BLaER1 treated with 17β-estradiol and CSF1 and Interleukin-3, amounts not matched to agents 10 nM and 100 nM (cell line): ENCODE measurements around the gene ANKEF1.

ENCODE experiments used
- H3K27ac ChIP-seq, 11 experiments: shearing (Covaris generic); formaldehyde crosslinking; 2 replicates each; pipeline ENCODE4 v1.8.1; 2022
- H3K27me3 ChIP-seq, 11 experiments: shearing (Covaris generic); formaldehyde crosslinking; 2 replicates each; pipeline ENCODE4 v1.8.1; 2022
- H3K36me3 ChIP-seq, 11 experiments: shearing (Covaris generic); formaldehyde crosslinking; 2 replicates each; pipeline ENCODE4 v1.8.1; 2022
- H3K4me1 ChIP-seq, 10 experiments: shearing (Covaris generic); formaldehyde crosslinking; 2 replicates each; pipeline ENCODE4 v1.8.1; 2022
- H3K4me2 ChIP-seq, 11 experiments: shearing (Covaris generic); formaldehyde crosslinking; 2 replicates each; pipeline ENCODE4 v1.8.1; 2022
- H3K4me3 ChIP-seq, 10 experiments: shearing (Covaris generic); formaldehyde crosslinking; 2 replicates each; pipeline ENCODE4 v1.8.1; 2022
- H3K9ac ChIP-seq, 11 experiments: shearing (Covaris generic); formaldehyde crosslinking; 2 replicates each; pipeline ENCODE4 v1.8.1; 2022
- H3K9me3 ChIP-seq, 11 experiments: shearing (Covaris generic); formaldehyde crosslinking; replicated peaks in 1 of 11; 2 replicates each; pipeline ENCODE4 v1.8.1; 2022
- H4K20me1 ChIP-seq, 11 experiments: shearing (Covaris generic); formaldehyde crosslinking; 2 replicates each; pipeline ENCODE4 v1.8.1; 2022
- Cebpa-rat ChIP-seq, 11 experiments: shearing (Covaris generic); IDR thresholded peaks; 2 replicates each; pipeline ENCODE4 v1.8.1; 2022

ANKEF1 gene

DNA sequence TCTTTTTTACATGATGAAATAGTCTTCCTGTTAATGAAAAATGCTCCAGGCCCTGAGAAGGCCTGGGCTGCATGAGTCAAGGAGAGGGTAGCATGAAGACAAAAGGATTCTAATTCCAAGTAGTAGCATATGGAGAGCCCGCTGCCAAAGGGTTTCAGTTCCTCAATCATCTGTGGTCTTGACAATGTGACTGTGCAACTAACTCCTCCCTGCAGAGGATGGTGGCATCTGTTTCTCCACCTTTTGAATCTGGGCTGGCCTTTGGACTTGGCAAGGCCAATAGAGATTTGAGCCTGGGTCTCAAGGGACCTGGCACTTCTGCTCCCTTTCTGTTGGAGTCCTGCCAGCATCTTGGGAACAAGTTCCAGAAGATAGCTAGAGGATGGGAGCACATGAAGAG, 35.1 kb upstream of the ANKEF1 start:
- Histone ChIP-seq H3K9ac (peak overlapping the region in 4 of 11 experiments; percentile 29 to 68 (median 61); a peak in 7 of 22 replicates), H3K4me1 (peaks cover 4 to 26% (median 15%) of the 10 kb centered on the region in 10 experiments; a peak in 17 of 20 replicates), H3K27me3 (no peaks in the 10 kb centered on the region), H3K4me3 (peak overlapping the region in 1 of 10 experiments; percentile 28; a peak in 1 of 20 replicates), H3K4me2 (peak overlapping the region in 10 of 11 experiments; percentile 8 to 76 (median 63); a peak in 17 of 22 replicates), H3K36me3 (no peaks in the 10 kb centered on the region), H3K27ac (peak overlapping the region in 10 of 11 experiments; percentile 19 to 83 (median 67); a peak in 18 of 22 replicates), H4K20me1 (no peaks in the 10 kb centered on the region), H3K9me3 (peaks cover 0 to 24% (median 3%) of the 10 kb centered on the region in 11 experiments; a peak in 11 of 22 replicates)
- TF ChIP-seq Cebpa-rat (IDR thresholded peaks at IDR 0.05) = peak in 6 of 11 experiments; percentile 25 to 55 (median 38); a peak in 3 of 22 replicates

- no peaks in the 10 kb centered on the region for H3K27me3 ChIP-seq
- no peak overlapping the region for H3K4me2 ChIP-seq
- peaks cover 4 to 29% (median 16%) of the 10 kb centered on the region in 10 experiments; a peak in 17 of 20 replicates for H3K4me1 ChIP-seq
- no peak overlapping the region for H3K27ac ChIP-seq
- no peaks in the 10 kb centered on the region for H3K36me3 ChIP-seq
- H4K20me1 ChIP-seq = no peaks in the 10 kb centered on the region
- no peak for TF ChIP-seq Cebpa-rat (IDR thresholded peaks at IDR 0.05)
- peaks cover 0 to 17% (median 0%) of the 10 kb centered on the region in 11 experiments; a peak in 9 of 22 replicates for H3K9me3 ChIP-seq
- no peak overlapping the region for H3K9ac ChIP-seq
- H3K4me3 ChIP-seq = no peak overlapping the region
These were observed 31.9 kb upstream of the ANKEF1 start for GRCh38 chr20:10002866-10003265.

DNA sequence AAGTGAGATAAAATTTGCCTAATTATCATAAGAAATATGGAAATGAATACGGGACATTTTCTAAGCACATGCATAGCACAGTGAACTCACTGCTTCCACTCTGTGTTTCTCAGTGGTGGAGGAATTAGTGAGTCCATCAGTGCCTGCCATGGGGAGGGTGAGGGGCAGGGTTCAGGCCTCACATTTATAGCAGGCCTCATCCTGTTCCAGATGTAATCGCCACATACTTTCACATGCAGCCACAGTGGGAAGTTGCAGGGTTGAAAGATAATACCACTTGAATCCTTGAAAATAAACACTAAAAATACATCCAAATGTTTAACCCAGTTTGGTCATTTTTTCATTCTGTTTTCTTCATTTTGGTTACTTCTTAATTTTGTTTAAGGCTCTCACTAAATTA, 29.9 kb upstream of the ANKEF1 start:
- no peak overlapping the region for H3K27ac ChIP-seq
- no peaks in the 10 kb centered on the region for H3K27me3 ChIP-seq
- no peaks in the 10 kb centered on the region for H4K20me1 ChIP-seq
- H3K9me3 ChIP-seq = peaks cover 0 to 29% (median 0%) of the 10 kb centered on the region in 11 experiments; a peak in 9 of 22 replicates
- peaks cover 2 to 14% (median 5%) of the 10 kb centered on the region in 10 experiments; a peak in 17 of 20 replicates for H3K4me1 ChIP-seq
- TF ChIP-seq Cebpa-rat (IDR thresholded peaks at IDR 0.05) = no peak
- H3K4me3 ChIP-seq = no peak overlapping the region
- peak overlapping the region in 2 of 11 experiments; percentile 14 to 21; a peak in 3 of 22 replicates for H3K4me2 ChIP-seq
- H3K36me3 ChIP-seq = no peaks in the 10 kb centered on the region
- H3K9ac ChIP-seq = no peak overlapping the region

- Histone ChIP-seq H4K20me1 (no peaks in the 10 kb centered on the region), H3K9ac (no peak overlapping the region), H3K27ac (no peak overlapping the region), H3K4me1 (peaks cover 0 to 5% (median 0%) of the 10 kb centered on the region in 10 experiments; a peak in 1 of 20 replicates), H3K9me3 (peaks cover 0 to 29% (median 0%) of the 10 kb centered on the region in 11 experiments; a peak in 9 of 22 replicates), H3K36me3 (no peaks in the 10 kb centered on the region), H3K27me3 (no peaks in the 10 kb centered on the region), H3K4me3 (no peak overlapping the region), H3K4me2 (no peak overlapping the region)
- TF ChIP-seq Cebpa-rat (IDR thresholded peaks at IDR 0.05) = no peak
These were observed 28.9 kb upstream of the ANKEF1 start for GRCh38 chr20:10005885-10006284.

GRCh38 chr20:10006447-10007090, 28.2 kb upstream of the ANKEF1 start:
- no peak for TF ChIP-seq Cebpa-rat (IDR thresholded peaks at IDR 0.05)
- no peak overlapping the region for H3K4me3 ChIP-seq

GRCh38 chr20:10007158-10007557, 27.6 kb upstream of the ANKEF1 start:
- Histone ChIP-seq H3K4me3 (no peak overlapping the region), H3K9me3 (peaks cover 0 to 29% (median 0%) of the 10 kb centered on the region in 11 experiments; a peak in 9 of 22 replicates), H3K4me2 (no peak overlapping the region), H3K27ac (no peak overlapping the region), H3K9ac (no peak overlapping the region), H3K4me1 (peaks cover 0 to 5% (median 0%) of the 10 kb centered on the region in 10 experiments; a peak in 1 of 20 replicates), H3K36me3 (no peaks in the 10 kb centered on the region), H3K27me3 (no peaks in the 10 kb centered on the region), H4K20me1 (no peaks in the 10 kb centered on the region)
- no peak for TF ChIP-seq Cebpa-rat (IDR thresholded peaks at IDR 0.05)

More at GRCh38 chr20:10006447-10007090, 28.2 kb upstream of the ANKEF1 start:
- Histone ChIP-seq H3K9me3 (peaks cover 0 to 29% (median 0%) of the 10 kb centered on the region in 11 experiments; a peak in 9 of 22 replicates), H3K36me3 (no peaks in the 10 kb centered on the region), H4K20me1 (no peaks in the 10 kb centered on the region), H3K9ac (no peak overlapping the region), H3K4me1 (peaks cover 0 to 5% (median 0%) of the 10 kb centered on the region in 10 experiments; a peak in 1 of 20 replicates), H3K27ac (no peak overlapping the region), H3K4me2 (no peak overlapping the region), H3K27me3 (no peaks in the 10 kb centered on the region)

GRCh38 chr20:10007747-10008146, 27.0 kb upstream of the ANKEF1 start:
- no peak overlapping the region for H3K27ac ChIP-seq
- no peaks in the 10 kb centered on the region for H3K27me3 ChIP-seq
- peaks cover 0 to 28% (median 0%) of the 10 kb centered on the region in 11 experiments; a peak in 9 of 22 replicates for H3K9me3 ChIP-seq
- H3K4me2 ChIP-seq = no peak overlapping the region
- no peaks in the 10 kb centered on the region for H4K20me1 ChIP-seq
- H3K9ac ChIP-seq = no peak overlapping the region
- H3K4me1 ChIP-seq = peaks cover 0 to 5% (median 0%) of the 10 kb centered on the region in 10 experiments; a peak in 1 of 20 replicates
- H3K36me3 ChIP-seq = no peaks in the 10 kb centered on the region
- no peak overlapping the region for H3K4me3 ChIP-seq
- TF ChIP-seq Cebpa-rat (IDR thresholded peaks at IDR 0.05) = no peak

GRCh38 chr20:10012464-10012863, 22.3 kb upstream of the ANKEF1 start:
- H3K9ac ChIP-seq = no peak overlapping the region
- H3K27me3 ChIP-seq = no peaks in the 10 kb centered on the region
- no peaks in the 10 kb centered on the region for H4K20me1 ChIP-seq
- no peak overlapping the region for H3K4me2 ChIP-seq
- H3K4me1 ChIP-seq = peaks cover 0 to 4% (median 0%) of the 10 kb centered on the region in 10 experiments; a peak in 1 of 20 replicates
- H3K27ac ChIP-seq = no peak overlapping the region
- H3K36me3 ChIP-seq = no peaks in the 10 kb centered on the region
- H3K9me3 ChIP-seq = peaks cover 0 to 16% (median 0%) of the 10 kb centered on the region in 11 experiments; a peak in 7 of 22 replicates
- no peak overlapping the region for H3K4me3 ChIP-seq
- TF ChIP-seq Cebpa-rat (IDR thresholded peaks at IDR 0.05) = no peak

DNA sequence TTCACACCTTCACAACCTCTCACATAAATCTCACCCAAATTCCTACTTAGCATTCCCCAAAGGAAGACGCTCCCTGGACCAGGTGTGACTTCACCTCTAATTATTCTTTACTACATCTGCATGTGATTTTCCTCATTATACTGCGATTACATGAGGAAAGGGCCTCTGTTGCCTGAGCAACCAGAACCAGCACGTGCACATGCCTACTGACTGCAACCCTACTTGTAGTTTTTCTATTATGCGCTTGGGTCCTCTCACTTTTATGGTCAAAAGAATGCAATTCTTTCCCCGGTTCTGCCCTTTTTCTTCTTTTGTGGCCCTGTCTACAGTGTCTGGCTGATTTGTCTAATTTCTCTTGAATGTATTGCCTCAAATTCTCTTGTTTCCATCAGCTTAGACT, 20.4 kb upstream of the ANKEF1 start:
- no peaks in the 10 kb centered on the region for H3K36me3 ChIP-seq
- H3K9me3 ChIP-seq = peaks cover 0 to 5% (median 0%) of the 10 kb centered on the region in 11 experiments; a peak in 1 of 22 replicates
- H3K4me3 ChIP-seq = no peak overlapping the region
- H3K4me1 ChIP-seq = peaks cover 0 to 4% (median 0%) of the 10 kb centered on the region in 10 experiments; a peak in 1 of 20 replicates
- H3K9ac ChIP-seq = no peak overlapping the region
- no peaks in the 10 kb centered on the region for H4K20me1 ChIP-seq
- no peak overlapping the region for H3K27ac ChIP-seq
- H3K4me2 ChIP-seq = no peak overlapping the region
- H3K27me3 ChIP-seq = no peaks in the 10 kb centered on the region
- TF ChIP-seq Cebpa-rat (IDR thresholded peaks at IDR 0.05) = no peak
